K562 (cell line): Measurements from ENCODE around the gene PTGIS.

Experiments
- CHD2 ChIP-seq: IDR thresholded peaks from 2 replicates; pipeline ENCODE4 v1.6.1; 2011; ENCODE audit warnings: low read depth, low read length
- DMBX1 ChIP-seq: fragments of 250-450 bp; sonication (Bioruptor Pico); IDR thresholded peaks from 2 replicates; pipeline ENCODE4 v1.8.0; 2022; ENCODE audit warnings: inconsistent platforms, mild to moderate bottlenecking, moderate library complexity, borderline replicate concordance
- HMGN3 ChIP-seq: IDR thresholded peaks from 2 replicates; pipeline ENCODE4 v1.6.1; 2011; ENCODE audit warnings: borderline replicate concordance, low read depth, mild to moderate bottlenecking, mixed read lengths, low read length; ENCODE audit not compliant: insufficient read length; ENCODE audit errors: extremely low read depth
- KDM4B ChIP-seq, 2 experiments: fragments of 450-650 bp in 1 of 2; sonication (generic) in 1 of 2; IDR thresholded peaks; 2 replicates each; pipeline ENCODE4 v1.6.1; 2016 to 2017; ENCODE audit warnings: borderline replicate concordance in 2 of 2, antibody characterized with exemption in 1 of 2, low read depth in 1 of 2, mild to moderate bottlenecking in 1 of 2
- RFX5 ChIP-seq: IDR thresholded peaks from 2 replicates; pipeline ENCODE4 v1.6.1; 2011; ENCODE audit warnings: low read depth, mild to moderate bottlenecking, improper control_type of control experiment, low read length
- SP1 ChIP-seq: sonication (generic); formaldehyde crosslinking; IDR thresholded peaks from 2 replicates; pipeline ENCODE4 v1.8.1; 2022; ENCODE audit warnings: mild to moderate bottlenecking, missing genetic modification reagents
- TRIM24 ChIP-seq, 2 experiments: fragments of 450-650 bp; IDR thresholded peaks; 2 replicates each; pipeline ENCODE4 v1.6.1; 2016
- TF ChIP-seq, protein P1 (sequence below): IDR thresholded peaks from 2 replicates; pipeline ENCODE4 v1.6.1; 2016; ENCODE audit warnings: missing genetic modification characterization, missing compliant biosample characterization
- TF ChIP-seq, protein P2 (sequence below), 3 experiments: IDR thresholded peaks in 2 of 3; conservative IDR thresholded peaks in 1 of 3; 2 replicates each; pipeline ENCODE4 v1.5.1; 2011 to 2012; ENCODE audit warnings: low read length in 3 of 3, mild to moderate bottlenecking in 3 of 3, control low read depth in 2 of 3, improper control_type of control experiment in 1 of 3, inconsistent platforms in 1 of 3, low read depth in 1 of 3, mixed read lengths in 1 of 3, moderate library complexity in 1 of 3; ENCODE audit not compliant: insufficient read depth in 2 of 3
- TF ChIP-seq, protein P3 (sequence below): sonication (generic); formaldehyde crosslinking; IDR thresholded peaks from 2 replicates; pipeline ENCODE4 v1.8.0; 2022; ENCODE audit warnings: missing genetic modification reagents, mild to moderate bottlenecking, borderline replicate concordance

DNA sequence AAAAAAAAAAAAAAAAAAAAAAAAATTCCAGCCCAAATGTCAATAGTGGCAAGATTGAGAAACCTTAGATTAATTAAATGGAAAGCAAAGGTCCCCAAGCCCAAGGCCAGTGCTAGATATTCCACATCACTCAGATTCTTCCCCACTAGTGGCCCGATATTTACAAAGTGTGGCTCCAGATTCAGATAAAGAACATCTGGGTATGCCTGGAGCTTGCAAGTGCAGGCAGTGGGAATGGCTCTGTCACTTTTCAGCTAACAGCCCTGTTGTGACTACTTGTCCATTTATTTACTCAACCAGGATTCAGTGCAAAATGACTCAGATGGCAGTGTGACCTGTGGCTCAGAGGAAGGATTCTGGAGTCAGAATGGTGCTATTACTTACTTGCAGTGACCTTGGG lies 77.2 kb downstream of the PTGIS start:
- TF ChIP-seq, protein P1, sequence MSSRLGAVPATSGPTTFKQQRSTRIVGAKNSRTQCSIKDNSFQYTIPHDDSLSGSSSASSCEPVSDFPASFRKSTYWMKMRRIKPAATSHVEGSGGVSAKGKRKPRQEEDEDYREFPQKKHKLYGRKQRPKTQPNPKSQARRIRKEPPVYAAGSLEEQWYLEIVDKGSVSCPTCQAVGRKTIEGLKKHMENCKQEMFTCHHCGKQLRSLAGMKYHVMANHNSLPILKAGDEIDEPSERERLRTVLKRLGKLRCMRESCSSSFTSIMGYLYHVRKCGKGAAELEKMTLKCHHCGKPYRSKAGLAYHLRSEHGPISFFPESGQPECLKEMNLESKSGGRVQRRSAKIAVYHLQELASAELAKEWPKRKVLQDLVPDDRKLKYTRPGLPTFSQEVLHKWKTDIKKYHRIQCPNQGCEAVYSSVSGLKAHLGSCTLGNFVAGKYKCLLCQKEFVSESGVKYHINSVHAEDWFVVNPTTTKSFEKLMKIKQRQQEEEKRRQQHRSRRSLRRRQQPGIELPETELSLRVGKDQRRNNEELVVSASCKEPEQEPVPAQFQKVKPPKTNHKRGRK (tag), result no peak
- TF ChIP-seq RFX5 (no peak), TRIM24 (IDR thresholded peaks at IDR 0.05) (no peak), CHD2 (no peak), HMGN3 (no peak), SP1 (CRISPR knock-in tag) (no peak), KDM4B (IDR thresholded peaks at IDR 0.05; ENCODE audit: borderline replicate concordance in 2 of 2, low read depth in 1 of 2) (no peak), DMBX1 (no peak)
- TF ChIP-seq, protein P2, sequence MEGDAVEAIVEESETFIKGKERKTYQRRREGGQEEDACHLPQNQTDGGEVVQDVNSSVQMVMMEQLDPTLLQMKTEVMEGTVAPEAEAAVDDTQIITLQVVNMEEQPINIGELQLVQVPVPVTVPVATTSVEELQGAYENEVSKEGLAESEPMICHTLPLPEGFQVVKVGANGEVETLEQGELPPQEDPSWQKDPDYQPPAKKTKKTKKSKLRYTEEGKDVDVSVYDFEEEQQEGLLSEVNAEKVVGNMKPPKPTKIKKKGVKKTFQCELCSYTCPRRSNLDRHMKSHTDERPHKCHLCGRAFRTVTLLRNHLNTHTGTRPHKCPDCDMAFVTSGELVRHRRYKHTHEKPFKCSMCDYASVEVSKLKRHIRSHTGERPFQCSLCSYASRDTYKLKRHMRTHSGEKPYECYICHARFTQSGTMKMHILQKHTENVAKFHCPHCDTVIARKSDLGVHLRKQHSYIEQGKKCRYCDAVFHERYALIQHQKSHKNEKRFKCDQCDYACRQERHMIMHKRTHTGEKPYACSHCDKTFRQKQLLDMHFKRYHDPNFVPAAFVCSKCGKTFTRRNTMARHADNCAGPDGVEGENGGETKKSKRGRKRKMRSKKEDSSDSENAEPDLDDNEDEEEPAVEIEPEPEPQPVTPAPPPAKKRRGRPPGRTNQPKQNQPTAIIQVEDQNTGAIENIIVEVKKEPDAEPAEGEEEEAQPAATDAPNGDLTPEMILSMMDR (IDR thresholded peaks at IDR 0.05 in 2 of 3, conservative IDR thresholded peaks at IDR 0.05 in 1 of 3; ENCODE audit: insufficient read depth in 2 of 3, low read depth in 1 of 3, low read length in 3 of 3), result no peak
- TF ChIP-seq, protein P3, sequence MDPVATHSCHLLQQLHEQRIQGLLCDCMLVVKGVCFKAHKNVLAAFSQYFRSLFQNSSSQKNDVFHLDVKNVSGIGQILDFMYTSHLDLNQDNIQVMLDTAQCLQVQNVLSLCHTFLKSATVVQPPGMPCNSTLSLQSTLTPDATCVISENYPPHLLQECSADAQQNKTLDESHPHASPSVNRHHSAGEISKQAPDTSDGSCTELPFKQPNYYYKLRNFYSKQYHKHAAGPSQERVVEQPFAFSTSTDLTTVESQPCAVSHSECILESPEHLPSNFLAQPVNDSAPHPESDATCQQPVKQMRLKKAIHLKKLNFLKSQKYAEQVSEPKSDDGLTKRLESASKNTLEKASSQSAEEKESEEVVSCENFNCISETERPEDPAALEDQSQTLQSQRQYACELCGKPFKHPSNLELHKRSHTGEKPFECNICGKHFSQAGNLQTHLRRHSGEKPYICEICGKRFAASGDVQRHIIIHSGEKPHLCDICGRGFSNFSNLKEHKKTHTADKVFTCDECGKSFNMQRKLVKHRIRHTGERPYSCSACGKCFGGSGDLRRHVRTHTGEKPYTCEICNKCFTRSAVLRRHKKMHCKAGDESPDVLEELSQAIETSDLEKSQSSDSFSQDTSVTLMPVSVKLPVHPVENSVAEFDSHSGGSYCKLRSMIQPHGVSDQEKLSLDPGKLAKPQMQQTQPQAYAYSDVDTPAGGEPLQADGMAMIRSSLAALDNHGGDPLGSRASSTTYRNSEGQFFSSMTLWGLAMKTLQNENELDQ, result no peak
